ENCODE measurements around the gene FAP. TPM values are rescaled to one million over a fixed set of nuclear protein-coding genes. Genes with fewer than 3 reads are reported as not detected.
A peak's percentile ranks its signal among the peaks of the same experiment; 100 is the strongest.

The FAP gene
- total and polyA plus RNA-seq, 2 of the 4 experiments (the other 2 are of a cell fraction) = 71.0 to 95.0 TPM

GRCh38 chr2:162210385-162210784, 32.9 kb downstream of the FAP start:
- H4K20me1 ChIP-seq (ENCODE audit: insufficient read depth, low read length) = no peaks in the 10 kb centered on the region
- H3K27me3 ChIP-seq (ENCODE audit: control insufficient read depth, insufficient read depth, low read length) = no peaks in the 10 kb centered on the region
- no peak overlapping the region for H3K56ac ChIP-seq (ENCODE audit: extremely low read depth, insufficient read depth, low read length)
- ChIA-PET POLR2A (ENCODE audit: unreplicated experiment) (no interaction called here), CTCF (interaction anchor here (1.0 kb wide), 1 partner anchor 88 kb away, joined by 9 read pairs; no protein-coding TSS in a partner anchor)
- no TSS peak for BruUV-seq (replicated peaks)
- peaks cover 0 to 7% of the 10 kb centered on the region in 2 experiments; a peak in 1 of 4 replicates for H3K79me1 ChIP-seq (ENCODE audit: low read depth in 1 of 2, low read length in 2 of 2)
- intact Hi-C loops (cut with micrococcal nuclease) (no loop called here), dilution Hi-C loops (cut with HindIII; ENCODE audit: low sequenced_read_pairs, unreplicated experiment) (no loop called here), in situ Hi-C loops (cut with MboI; ENCODE audit: low sequenced_read_pairs) (no loop called here)
- H3K14ac ChIP-seq (replicated peaks; ENCODE audit: low read depth, low read length) = no peak overlapping the region
- H2AFZ ChIP-seq (replicated peaks; ENCODE audit: low read length, poor library complexity) = no peak overlapping the region
- peak overlapping the region; percentile 67; the same call in 1 of the 2 replicates for H3K23ac ChIP-seq (ENCODE audit: low read depth, low read length)
- H4K5ac ChIP-seq (ENCODE audit: low read depth, low read length) = peak overlapping the region; percentile 79; the same call in 1 of the 2 replicates
- peak overlapping the region; percentile 91; the same call in 1 of the 2 replicates for H2BK120ac ChIP-seq (ENCODE audit: low read depth, low read length)
- H3K9me3 ChIP-seq (ENCODE audit: control insufficient read depth, insufficient read depth, low read length) = no peaks in the 10 kb centered on the region
- no peak overlapping the region for H3K4me3 ChIP-seq (ENCODE audit: insufficient read depth, low read depth, low read length)
- no peaks in the 10 kb centered on the region for H3K9me1 ChIP-seq (ENCODE audit: insufficient read depth, low read length)
- H3K9ac ChIP-seq (ENCODE audit: low read depth, low read length) = no peak overlapping the region
- peak overlapping the region; percentile 34 to 88; a peak in 1 of 4 replicates for H4K8ac ChIP-seq (ENCODE audit: low read depth in 2 of 2, low read length in 2 of 2)
- H2BK20ac ChIP-seq (ENCODE audit: low read depth, low read length) = peak overlapping the region; percentile 75; the same call in 1 of the 2 replicates
- peaks cover 12% of the 10 kb centered on the region for H3K36me3 ChIP-seq (ENCODE audit: control insufficient read depth, insufficient read depth, low read length)
- peak overlapping the region; percentile 20; the same call in 1 of the 2 replicates for H3K27ac ChIP-seq (ENCODE audit: insufficient read depth, low read length)
- no peak overlapping the region for H2BK15ac ChIP-seq (ENCODE audit: low read depth, low read length)
- peak overlapping the region; percentile 49; the same call in 1 of the 2 replicates for H3K4me2 ChIP-seq (ENCODE audit: low read depth, low read length)
- peak overlapping the region; percentile 38; the same call in 1 of the 2 replicates for H3K18ac ChIP-seq (ENCODE audit: low read depth, low read length)
- no peak overlapping the region for H2AK9ac ChIP-seq (replicated peaks; ENCODE audit: low read depth, low read length, poor library complexity)
- H4K91ac ChIP-seq (ENCODE audit: insufficient read depth, low read depth, low read length) = peak overlapping the region; percentile 14; the same call in 1 of the 2 replicates
- no peak overlapping the region for H2AK5ac ChIP-seq (ENCODE audit: low read depth, low read length)
- H3K4me1 ChIP-seq (ENCODE audit: control insufficient read depth, insufficient read depth, low read length) = peaks cover 4% of the 10 kb centered on the region; the same call in 1 of the 2 replicates
- TF ChIP-seq FOS (IDR thresholded peaks at IDR 0.05; ENCODE audit: low read depth, low read length) (peak; percentile 11; the same call in 1 of the 2 replicates), MXI1 (IDR thresholded peaks at IDR 0.05; ENCODE audit: borderline replicate concordance, low read depth, low read length) (no peak), CHD1 (IDR thresholded peaks at IDR 0.05; ENCODE audit: low read depth, low read length) (no peak), RCOR1 (IDR thresholded peaks at IDR 0.05; ENCODE audit: insufficient replicate concordance, low read length) (no peak), NFE2L2 (IDR thresholded peaks at IDR 0.05; ENCODE audit: low read depth, low read length) (peak; percentile 40; the same call in 1 of the 2 replicates), MAZ (IDR thresholded peaks at IDR 0.05; ENCODE audit: borderline replicate concordance, low read depth, low read length) (no peak), CEBPB (IDR thresholded peaks at IDR 0.05; ENCODE audit: low read depth, low read length) (no peak), BHLHE40 (IDR thresholded peaks at IDR 0.05; ENCODE audit: low read depth, low read length) (no peak), CTCF (conservative IDR thresholded peaks at IDR 0.05; ENCODE audit: low read depth, low read length) (no peak), RFX5 (IDR thresholded peaks at IDR 0.05; ENCODE audit: low read depth, low read length) (no peak), MAFK (IDR thresholded peaks at IDR 0.05; ENCODE audit: low read depth, low read length) (no peak), RAD21 (IDR thresholded peaks at IDR 0.05; ENCODE audit: low read length) (no peak), SMC3 (IDR thresholded peaks at IDR 0.05; ENCODE audit: low read depth, low read length) (no peak), POLR2A (IDR thresholded peaks at IDR 0.05; ENCODE audit: low read depth, low read length) (no peak)
- TF ChIP-seq, protein P1, sequence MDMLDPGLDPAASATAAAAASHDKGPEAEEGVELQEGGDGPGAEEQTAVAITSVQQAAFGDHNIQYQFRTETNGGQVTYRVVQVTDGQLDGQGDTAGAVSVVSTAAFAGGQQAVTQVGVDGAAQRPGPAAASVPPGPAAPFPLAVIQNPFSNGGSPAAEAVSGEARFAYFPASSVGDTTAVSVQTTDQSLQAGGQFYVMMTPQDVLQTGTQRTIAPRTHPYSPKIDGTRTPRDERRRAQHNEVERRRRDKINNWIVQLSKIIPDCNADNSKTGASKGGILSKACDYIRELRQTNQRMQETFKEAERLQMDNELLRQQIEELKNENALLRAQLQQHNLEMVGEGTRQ (IDR thresholded peaks at IDR 0.05; ENCODE audit: low read depth, low read length) = no peak
- TF ChIP-seq, protein P2, sequence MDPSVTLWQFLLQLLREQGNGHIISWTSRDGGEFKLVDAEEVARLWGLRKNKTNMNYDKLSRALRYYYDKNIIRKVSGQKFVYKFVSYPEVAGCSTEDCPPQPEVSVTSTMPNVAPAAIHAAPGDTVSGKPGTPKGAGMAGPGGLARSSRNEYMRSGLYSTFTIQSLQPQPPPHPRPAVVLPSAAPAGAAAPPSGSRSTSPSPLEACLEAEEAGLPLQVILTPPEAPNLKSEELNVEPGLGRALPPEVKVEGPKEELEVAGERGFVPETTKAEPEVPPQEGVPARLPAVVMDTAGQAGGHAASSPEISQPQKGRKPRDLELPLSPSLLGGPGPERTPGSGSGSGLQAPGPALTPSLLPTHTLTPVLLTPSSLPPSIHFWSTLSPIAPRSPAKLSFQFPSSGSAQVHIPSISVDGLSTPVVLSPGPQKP (IDR thresholded peaks at IDR 0.05; ENCODE audit: borderline replicate concordance, low read depth, low read length) = no peak
- peak; percentile 90 for ATAC-seq (ENCODE audit: low read depth)
- peak; percentile 82 for DNase-seq
- H3K4ac ChIP-seq (ENCODE audit: low read depth, low read length) = peak overlapping the region; percentile 78; the same call in 1 of the 2 replicates
- H2BK5ac ChIP-seq (ENCODE audit: low read depth, low read length, poor library complexity, severe bottlenecking) = peak overlapping the region; percentile 86

All from IMR-90 (cell line).